ENCODE data around the gene BAZ1A. TPM values are rescaled to one million over a fixed set of nuclear protein-coding genes. Genes with fewer than 3 reads are reported as not detected.

Gene BAZ1A
- total RNA-seq, 1 donor from 2014 or later: 42.5 TPM

DNA sequence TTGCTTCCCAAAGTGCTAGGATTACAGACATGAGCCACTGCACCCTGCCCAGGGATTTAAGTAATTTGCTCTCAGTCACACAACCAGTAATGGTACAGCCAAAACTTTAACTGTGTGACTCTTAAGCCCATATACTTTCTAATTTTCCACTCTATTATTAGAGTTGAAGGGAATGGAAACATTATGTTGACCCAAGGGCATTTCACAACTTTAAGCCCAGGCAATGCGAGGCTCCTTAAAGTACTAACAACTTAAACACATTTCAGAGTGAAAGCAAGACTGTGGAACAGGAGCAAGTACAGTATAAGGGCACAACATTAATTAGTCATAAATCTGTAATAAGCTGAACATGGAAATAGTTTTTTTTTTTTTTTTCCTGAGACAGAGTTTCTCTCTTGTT, 39.8 kb downstream of the BAZ1A start:
- Mint-ChIP-seq H3K9me3 (no peaks in the 10 kb centered on the region), H3K4me3 (no peak overlapping the region), H3K36me3 (peaks cover 8% of the 10 kb centered on the region), H3K27ac (no peak overlapping the region), H3K27me3 (ENCODE audit: low read depth) (no peaks in the 10 kb centered on the region), H3K4me1 (no peaks in the 10 kb centered on the region)
- DNase-seq (ENCODE audit: low spot score in 2 of 2, unreplicated experiment in 2 of 2): no peak
- TF ChIP-seq CTCF (IDR thresholded peaks at IDR 0.05; ENCODE audit: unreplicated experiment): no peak

- H3K27me3 Mint-ChIP-seq (ENCODE audit: low read depth): no peaks in the 10 kb centered on the region
- H3K27ac Mint-ChIP-seq: peak overlapping the region; percentile 40
- DNase-seq (ENCODE audit: low spot score in 2 of 2, unreplicated experiment in 2 of 2): no peak
- TF ChIP-seq CTCF (IDR thresholded peaks at IDR 0.05; ENCODE audit: unreplicated experiment): no peak
- no peaks in the 10 kb centered on the region for H3K9me3 Mint-ChIP-seq
- H3K4me3 Mint-ChIP-seq: no peak overlapping the region
- peaks cover 8% of the 10 kb centered on the region for H3K36me3 Mint-ChIP-seq
- H3K4me1 Mint-ChIP-seq: no peaks in the 10 kb centered on the region
Observed at GRCh38 chr14:34833549-34834523, 41.3 kb downstream of the BAZ1A start.

DNA sequence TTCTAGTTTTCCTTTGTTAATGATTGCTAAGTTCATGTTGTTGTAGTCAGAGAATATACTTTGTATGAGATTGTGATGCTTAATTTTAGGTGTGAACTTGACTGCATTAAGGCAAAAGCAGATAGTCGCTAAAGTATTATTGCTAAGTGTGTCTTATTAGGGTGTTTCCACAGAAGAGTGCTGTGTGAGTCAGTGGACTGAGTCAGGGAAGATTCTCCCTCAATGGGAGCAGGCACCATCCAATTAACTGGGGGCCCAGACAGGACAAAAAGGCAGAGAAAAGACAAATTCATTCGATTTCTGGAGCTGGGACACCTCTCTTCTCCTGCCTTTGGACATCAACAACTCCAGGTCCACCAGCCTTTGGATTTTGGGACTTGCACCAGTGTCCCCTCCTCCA, 48.5 kb downstream of the BAZ1A start:
- no peak overlapping the region for H3K4me3 Mint-ChIP-seq
- no peak overlapping the region for H3K27ac Mint-ChIP-seq
- DNase-seq (ENCODE audit: low spot score in 2 of 2, unreplicated experiment in 2 of 2): no peak
- no peak for TF ChIP-seq CTCF (IDR thresholded peaks at IDR 0.05; ENCODE audit: unreplicated experiment)
- no peaks in the 10 kb centered on the region for H3K4me1 Mint-ChIP-seq
- H3K9me3 Mint-ChIP-seq: peaks cover 4% of the 10 kb centered on the region
- H3K27me3 Mint-ChIP-seq (ENCODE audit: low read depth): no peaks in the 10 kb centered on the region
- peaks cover 23% of the 10 kb centered on the region for H3K36me3 Mint-ChIP-seq

DNA sequence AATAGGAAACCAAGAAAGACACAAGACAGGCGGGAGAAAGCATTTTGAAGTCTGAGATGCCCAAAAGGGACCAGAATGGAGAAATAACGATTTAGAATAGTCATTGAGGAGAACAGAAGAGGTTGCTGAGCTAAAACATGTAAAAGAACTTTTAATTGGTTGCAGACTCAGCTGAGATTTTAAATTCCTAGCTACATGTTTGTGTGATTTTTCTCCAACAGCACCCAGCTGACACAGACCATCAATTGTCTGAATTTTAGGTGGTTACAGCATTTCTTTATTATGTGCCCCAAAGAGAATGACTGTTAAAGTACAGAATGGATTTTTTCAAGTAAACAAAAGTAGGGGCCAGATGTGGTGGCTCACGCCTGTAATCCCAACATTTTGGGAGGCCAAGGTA, 50.3 kb downstream of the BAZ1A start:
- H3K27me3 Mint-ChIP-seq (ENCODE audit: low read depth): no peaks in the 10 kb centered on the region
- H3K4me3 Mint-ChIP-seq: no peak overlapping the region
- peaks cover 9% of the 10 kb centered on the region for H3K9me3 Mint-ChIP-seq
- peak overlapping the region; percentile 54 for H3K27ac Mint-ChIP-seq
- no peak for DNase-seq (ENCODE audit: low spot score in 2 of 2, unreplicated experiment in 2 of 2)
- peaks cover 36% of the 10 kb centered on the region for H3K36me3 Mint-ChIP-seq
- no peaks in the 10 kb centered on the region for H3K4me1 Mint-ChIP-seq
- TF ChIP-seq CTCF (IDR thresholded peaks at IDR 0.05; ENCODE audit: unreplicated experiment): no peak

- no peak for DNase-seq (ENCODE audit: low spot score in 2 of 2, unreplicated experiment in 2 of 2)
- Mint-ChIP-seq H3K36me3 (peaks cover 40% of the 10 kb centered on the region), H3K9me3 (peaks cover 15% of the 10 kb centered on the region), H3K4me1 (no peaks in the 10 kb centered on the region), H3K4me3 (no peak overlapping the region), H3K27ac (peak overlapping the region; percentile 54), H3K27me3 (ENCODE audit: low read depth) (no peaks in the 10 kb centered on the region)
- TF ChIP-seq CTCF (IDR thresholded peaks at IDR 0.05; ENCODE audit: unreplicated experiment): no peak
Observed at GRCh38 chr14:34824256-34824655, 50.9 kb downstream of the BAZ1A start.
